NCI-H146 treated with DMSO at 0.1 percent for 48 hours (cell line): ENCODE data around the gene CTNNBL1.

Source experiments
- DNase-seq: peaks from one replicate; lab custom pipeline; 2025; ENCODE audit not compliant: unreplicated experiment; lab: John Stamatoyannopoulos, UW

The CTNNBL1 gene

GRCh38 chr20:37775200-37775599 is 81.4 kb downstream of the CTNNBL1 start:
- no peak for DNase-seq

GRCh38 chr20:37776049-37776448 is 82.2 kb downstream of the CTNNBL1 start:
- DNase-seq = no peak

GRCh38 chr20:37776526-37776925 is 82.7 kb downstream of the CTNNBL1 start:
- no peak for DNase-seq

GRCh38 chr20:37777012-37777950 is 83.5 kb downstream of the CTNNBL1 start:
- no peak for DNase-seq

GRCh38 chr20:37777988-37778659 is 84.3 kb downstream of the CTNNBL1 start:
- DNase-seq = no peak

- no peak for DNase-seq
Measured at GRCh38 chr20:37781626-37782025, 87.8 kb downstream of the CTNNBL1 start.

- no peak for DNase-seq
Measured at GRCh38 chr20:37786043-37786442, 92.2 kb downstream of the CTNNBL1 start.

GRCh38 chr20:37789408-37789807 is 95.6 kb downstream of the CTNNBL1 start:
- DNase-seq = no peak

GRCh38 chr20:37790900-37791299 is 97.1 kb downstream of the CTNNBL1 start:
- no peak for DNase-seq

GRCh38 chr20:37796121-37796520 is 102.3 kb downstream of the CTNNBL1 start:
- no peak for DNase-seq

GRCh38 chr20:37796733-37797132 is 102.9 kb downstream of the CTNNBL1 start:
- DNase-seq = no peak

- no peak for DNase-seq
Measured at GRCh38 chr20:37797669-37798175, 103.9 kb downstream of the CTNNBL1 start.

- no peak for DNase-seq
Measured at GRCh38 chr20:37798312-37798711, 104.5 kb downstream of the CTNNBL1 start.

GRCh38 chr20:37800618-37801017 is 106.8 kb downstream of the CTNNBL1 start:
- DNase-seq = no peak

GRCh38 chr20:37801921-37802320 is 108.1 kb downstream of the CTNNBL1 start:
- DNase-seq = no peak

- no peak for DNase-seq
Measured at GRCh38 chr20:37803438-37804307, 109.8 kb downstream of the CTNNBL1 start.

- DNase-seq = no peak
Measured at GRCh38 chr20:37804584-37805566, 111.0 kb downstream of the CTNNBL1 start.

GRCh38 chr20:37807471-37808232 is 113.8 kb downstream of the CTNNBL1 start:
- DNase-seq = no peak
